ENCODE results near the gene RYR2. TPM values are rescaled to one million over a fixed set of nuclear protein-coding genes. Genes with fewer than 3 reads are reported as not detected.
"Not testable (repeated sequence)": the region's sequence is repeated elsewhere in the genome, so short reads cannot be mapped to it uniquely, and the experiment has no call there.

The RYR2 gene
- polyA plus RNA-seq, 1 experiment: not detected

GRCh38 chr1:237583270-237583669 is 541.3 kb downstream of the RYR2 start:
- H3K36me3 ChIP-seq (ENCODE audit: control insufficient read depth, insufficient read depth, low read length): no peaks in the 10 kb centered on the region
- TF ChIP-seq CTCF (IDR thresholded peaks at IDR 0.05; ENCODE audit: insufficient read depth, low read depth, low read length): no peak
- CTCF ChIA-PET: no interaction called here
- no peaks in the 10 kb centered on the region for H3K27me3 ChIP-seq (ENCODE audit: control insufficient read depth, insufficient read depth, low read length)
- DNase-seq (ENCODE audit: low read depth): no peak
- H3K4me3 ChIP-seq (ENCODE audit: low read depth, low read length): no peak overlapping the region
- POLR2A ChIA-PET: no interaction called here

GRCh38 chr1:237583756-237584155 is 541.8 kb downstream of the RYR2 start:
- ChIA-PET POLR2A (no interaction called here), CTCF (no interaction called here)
- no peaks in the 10 kb centered on the region for H3K36me3 ChIP-seq (ENCODE audit: control insufficient read depth, insufficient read depth, low read length)
- H3K27me3 ChIP-seq (ENCODE audit: control insufficient read depth, insufficient read depth, low read length): no peaks in the 10 kb centered on the region
- no peak for DNase-seq (ENCODE audit: low read depth)
- no peak overlapping the region for H3K4me3 ChIP-seq (ENCODE audit: low read depth, low read length)
- no peak for TF ChIP-seq CTCF (IDR thresholded peaks at IDR 0.05; ENCODE audit: insufficient read depth, low read depth, low read length)

- no peak for DNase-seq (ENCODE audit: low read depth)
- CTCF ChIA-PET: no interaction called here
- H3K27me3 ChIP-seq (ENCODE audit: control insufficient read depth, insufficient read depth, low read length): no peaks in the 10 kb centered on the region
Measured at GRCh38 chr1:237590386-237590785, 548.4 kb downstream of the RYR2 start.

GRCh38 chr1:237591353-237591752 is 549.4 kb downstream of the RYR2 start:
- Histone ChIP-seq H3K27me3 (ENCODE audit: control insufficient read depth, insufficient read depth, low read length) (no peaks in the 10 kb centered on the region), H3K4me3 (ENCODE audit: low read depth, low read length) (no peak overlapping the region), H3K36me3 (ENCODE audit: control insufficient read depth, insufficient read depth, low read length) (no peaks in the 10 kb centered on the region)
- POLR2A ChIA-PET: no interaction called here
- no peak for DNase-seq (ENCODE audit: low read depth)
- no peak for TF ChIP-seq CTCF (IDR thresholded peaks at IDR 0.05; ENCODE audit: insufficient read depth, low read depth, low read length)
- CTCF ChIA-PET: no interaction called here

More at GRCh38 chr1:237590386-237590785, 548.4 kb downstream of the RYR2 start:
- H3K36me3 ChIP-seq (ENCODE audit: control insufficient read depth, insufficient read depth, low read length): no peaks in the 10 kb centered on the region
- no peak for TF ChIP-seq CTCF (IDR thresholded peaks at IDR 0.05; ENCODE audit: insufficient read depth, low read depth, low read length)
- POLR2A ChIA-PET: no interaction called here
- no peak overlapping the region for H3K4me3 ChIP-seq (ENCODE audit: low read depth, low read length)

GRCh38 chr1:237603036-237603568 is 561.1 kb downstream of the RYR2 start:
- DNase-seq (ENCODE audit: low read depth): peak; percentile 0
- H3K36me3 ChIP-seq (ENCODE audit: control insufficient read depth, insufficient read depth, low read length); CTCF ChIA-PET; H3K27me3 ChIP-seq (ENCODE audit: control insufficient read depth, insufficient read depth, low read length); POLR2A ChIA-PET; H3K4me3 ChIP-seq (ENCODE audit: low read depth, low read length): not testable (repeated sequence)

GRCh38 chr1:237608433-237608832 is 566.4 kb downstream of the RYR2 start:
- CTCF ChIA-PET: no interaction called here

More at GRCh38 chr1:237608433-237608832, 566.4 kb downstream of the RYR2 start:
- no peak for DNase-seq (ENCODE audit: low read depth)
- no peaks in the 10 kb centered on the region for H3K27me3 ChIP-seq (ENCODE audit: control insufficient read depth, insufficient read depth, low read length)
- TF ChIP-seq CTCF (IDR thresholded peaks at IDR 0.05; ENCODE audit: insufficient read depth, low read depth, low read length): no peak
- no peaks in the 10 kb centered on the region for H3K36me3 ChIP-seq (ENCODE audit: control insufficient read depth, insufficient read depth, low read length)
- H3K4me3 ChIP-seq (ENCODE audit: low read depth, low read length): no peak overlapping the region
- POLR2A ChIA-PET: no interaction called here

All from BJ (cell line).